Measurements from ENCODE around the gene TTLL3. TPM values are rescaled to one million over a fixed set of nuclear protein-coding genes. Genes with fewer than 3 reads are reported as not detected.

The TTLL3 gene
- total RNA-seq, 1 donor from 2014 or later = 37.3 TPM

- DNase-seq = no peak
- Histone ChIP-seq H3K9me3 (no peaks in the 10 kb centered on the region), H3K27me3 (no peaks in the 10 kb centered on the region), H3K36me3 (peaks cover 22% of the 10 kb centered on the region), H3K27ac (peak overlapping the region; percentile 94), H3K4me3 (peak overlapping the region; percentile 75), H3K4me1 (peaks cover 13% of the 10 kb centered on the region)
- intact Hi-C loops (cut with DNase I) = no loop called here
- TF ChIP-seq, protein P1, sequence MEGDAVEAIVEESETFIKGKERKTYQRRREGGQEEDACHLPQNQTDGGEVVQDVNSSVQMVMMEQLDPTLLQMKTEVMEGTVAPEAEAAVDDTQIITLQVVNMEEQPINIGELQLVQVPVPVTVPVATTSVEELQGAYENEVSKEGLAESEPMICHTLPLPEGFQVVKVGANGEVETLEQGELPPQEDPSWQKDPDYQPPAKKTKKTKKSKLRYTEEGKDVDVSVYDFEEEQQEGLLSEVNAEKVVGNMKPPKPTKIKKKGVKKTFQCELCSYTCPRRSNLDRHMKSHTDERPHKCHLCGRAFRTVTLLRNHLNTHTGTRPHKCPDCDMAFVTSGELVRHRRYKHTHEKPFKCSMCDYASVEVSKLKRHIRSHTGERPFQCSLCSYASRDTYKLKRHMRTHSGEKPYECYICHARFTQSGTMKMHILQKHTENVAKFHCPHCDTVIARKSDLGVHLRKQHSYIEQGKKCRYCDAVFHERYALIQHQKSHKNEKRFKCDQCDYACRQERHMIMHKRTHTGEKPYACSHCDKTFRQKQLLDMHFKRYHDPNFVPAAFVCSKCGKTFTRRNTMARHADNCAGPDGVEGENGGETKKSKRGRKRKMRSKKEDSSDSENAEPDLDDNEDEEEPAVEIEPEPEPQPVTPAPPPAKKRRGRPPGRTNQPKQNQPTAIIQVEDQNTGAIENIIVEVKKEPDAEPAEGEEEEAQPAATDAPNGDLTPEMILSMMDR (IDR thresholded peaks at IDR 0.05) = no peak
- no peak for ATAC-seq
Measured at GRCh38 chr3:9810433-9810770, 340 bp downstream of the TTLL3 start.

DNA sequence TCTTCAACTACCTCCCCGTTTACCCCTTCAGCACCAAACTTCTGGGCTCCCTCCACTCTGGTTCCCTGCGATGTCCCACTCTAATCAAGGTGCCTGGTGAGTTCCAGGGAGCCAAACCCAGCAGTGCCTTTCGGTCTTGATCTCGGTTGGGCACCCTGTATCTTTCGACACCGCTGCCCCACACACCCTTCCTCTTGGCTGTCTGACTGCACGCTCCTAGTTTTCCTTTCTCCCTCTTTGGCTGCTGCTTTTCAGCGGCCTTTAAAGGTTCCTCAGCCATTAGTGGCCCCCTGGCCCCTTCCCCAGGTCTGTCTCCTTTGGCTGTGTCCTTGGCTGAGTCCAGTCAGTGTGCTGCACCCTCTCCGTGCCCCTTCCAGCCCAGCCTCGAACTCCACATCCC lies 784 bp downstream of the TTLL3 start:
- peak overlapping the region; percentile 75 for H3K4me3 ChIP-seq
- TF ChIP-seq, protein P1 (IDR thresholded peaks at IDR 0.05) = no peak
- H3K27me3 ChIP-seq = no peaks in the 10 kb centered on the region
- no peak for ATAC-seq
- H3K36me3 ChIP-seq = peaks cover 17% of the 10 kb centered on the region
- H3K27ac ChIP-seq = peak overlapping the region; percentile 94
- no peaks in the 10 kb centered on the region for H3K9me3 ChIP-seq
- H3K4me1 ChIP-seq = peaks cover 13% of the 10 kb centered on the region
- no peak for DNase-seq
- intact Hi-C loops (cut with DNase I) = no loop called here

DNA sequence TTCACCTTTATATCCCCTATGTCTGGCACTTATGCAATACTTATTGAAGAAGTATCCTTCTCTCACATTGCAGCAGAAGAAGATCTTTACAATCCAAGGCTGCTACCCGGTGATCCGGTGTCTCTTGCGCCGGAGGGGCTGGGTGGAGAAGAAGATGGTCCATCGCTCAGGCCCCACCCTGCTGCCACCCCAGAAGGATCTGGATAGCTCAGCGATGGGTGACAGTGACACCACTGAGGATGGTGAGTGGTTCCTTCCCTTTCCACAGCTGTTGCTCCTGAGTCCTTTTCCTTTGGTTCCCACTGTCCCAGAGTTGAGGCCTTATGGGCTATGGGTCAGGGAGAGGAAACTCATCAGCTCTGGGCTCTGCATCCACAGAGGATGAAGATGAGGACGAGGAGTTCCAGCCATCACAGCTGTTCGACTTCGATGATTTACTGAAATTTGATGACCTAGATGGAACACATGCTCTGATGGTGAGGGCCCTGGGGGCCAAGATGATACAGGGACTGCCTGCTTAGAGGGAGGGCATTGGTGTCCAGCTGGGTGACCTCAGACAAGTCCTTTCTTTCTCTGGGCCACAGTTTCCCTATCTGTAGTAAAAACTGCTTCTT lies 2.9 kb downstream of the TTLL3 start:
- TF ChIP-seq, protein P1 (IDR thresholded peaks at IDR 0.05) = no peak
- H3K4me3 ChIP-seq = no peak overlapping the region

DNA sequence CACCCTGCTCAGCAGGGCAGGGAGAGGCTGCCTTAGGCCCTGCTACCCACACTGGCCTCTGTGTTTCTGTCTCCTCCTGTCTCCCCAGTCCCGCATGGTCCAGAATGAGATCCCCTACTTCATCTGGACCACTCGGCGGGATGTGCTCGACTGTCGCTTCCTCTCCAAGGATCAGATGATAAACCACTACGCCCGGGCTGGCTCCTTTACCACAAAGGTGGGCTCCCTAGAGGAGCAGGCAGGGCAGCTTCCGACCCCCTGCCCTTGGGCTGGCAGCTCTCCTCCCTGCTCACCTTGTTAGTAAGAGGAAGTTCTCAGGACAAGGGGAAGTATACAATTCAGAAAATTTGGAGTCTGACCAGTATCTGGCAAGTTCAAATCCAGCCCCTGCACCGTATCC lies 5.9 kb downstream of the TTLL3 start:
- Histone ChIP-seq H3K4me3 (no peak overlapping the region), H3K9me3 (no peaks in the 10 kb centered on the region), H3K4me1 (no peaks in the 10 kb centered on the region), H3K27me3 (no peaks in the 10 kb centered on the region), H3K36me3 (peaks cover 5% of the 10 kb centered on the region), H3K27ac (no peak overlapping the region)
- no peak for DNase-seq
- intact Hi-C loops (cut with DNase I) = no loop called here
- TF ChIP-seq, protein P1 (IDR thresholded peaks at IDR 0.05) = no peak
- ATAC-seq = peak; percentile 8

More for the DNA sequence above, 2.9 kb downstream of the TTLL3 start:
- ATAC-seq (no peak), DNase-seq (no peak)
- no peaks in the 10 kb centered on the region for H3K36me3 ChIP-seq
- H3K27ac ChIP-seq = no peak overlapping the region
- peaks cover 13% of the 10 kb centered on the region for H3K4me1 ChIP-seq
- H3K27me3 ChIP-seq = no peaks in the 10 kb centered on the region
- H3K9me3 ChIP-seq = no peaks in the 10 kb centered on the region
- intact Hi-C loops (cut with DNase I) = no loop called here

- Histone ChIP-seq H3K27ac (no peak overlapping the region), H3K4me3 (no peak overlapping the region), H3K9me3 (no peaks in the 10 kb centered on the region), H3K36me3 (peaks cover 5% of the 10 kb centered on the region), H3K27me3 (no peaks in the 10 kb centered on the region), H3K4me1 (no peaks in the 10 kb centered on the region)
- TF ChIP-seq, protein P1 (IDR thresholded peaks at IDR 0.05) = no peak
- DNase-seq = no peak
- intact Hi-C loops (cut with DNase I) = no loop called here
- peak; percentile 53 for ATAC-seq
Measured at GRCh38 chr3:9817436-9817835, 7.4 kb downstream of the TTLL3 start.

Data from upper lobe of right lung (tissue), 1 donor.